Astrocyte (in vitro differentiated cells and primary cell): ENCODE measurements around the gene DEFB132.

ENCODE experiments used
- EZH2 ChIP-seq: IDR thresholded peaks from 2 replicates; pipeline ENCODE4 v1.6.1; 2012; ENCODE audit warnings: mild to moderate bottlenecking, low read length, inconsistent platforms; ENCODE audit not compliant: insufficient read depth
- TF ChIP-seq, protein P1 (sequence below): IDR thresholded peaks from 2 replicates; pipeline ENCODE4 v1.5.1; 2011; ENCODE audit warnings: low read depth, mild to moderate bottlenecking, inconsistent platforms, low read length, moderate library complexity; ENCODE audit not compliant: insufficient read depth

DNA sequence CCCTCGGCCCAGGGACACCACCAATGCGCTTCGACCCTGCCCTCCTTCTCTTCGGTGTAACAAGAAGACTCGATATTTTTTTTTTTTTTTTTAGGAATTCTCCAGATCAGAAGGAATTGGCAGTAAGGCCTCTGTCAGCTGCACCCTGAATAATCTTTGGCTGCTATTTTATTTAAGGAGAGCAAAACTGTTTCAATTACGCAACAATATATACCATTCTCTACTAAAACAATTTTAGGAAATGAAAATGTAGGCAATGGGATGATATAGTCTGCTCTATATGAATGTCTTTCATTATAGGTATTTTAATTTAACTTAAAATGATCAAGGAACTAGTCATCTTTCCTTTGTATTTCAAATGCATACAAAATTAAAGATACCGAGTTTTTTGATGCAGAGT is 53.1 kb downstream of the DEFB132 start:
- TF ChIP-seq, protein P1, sequence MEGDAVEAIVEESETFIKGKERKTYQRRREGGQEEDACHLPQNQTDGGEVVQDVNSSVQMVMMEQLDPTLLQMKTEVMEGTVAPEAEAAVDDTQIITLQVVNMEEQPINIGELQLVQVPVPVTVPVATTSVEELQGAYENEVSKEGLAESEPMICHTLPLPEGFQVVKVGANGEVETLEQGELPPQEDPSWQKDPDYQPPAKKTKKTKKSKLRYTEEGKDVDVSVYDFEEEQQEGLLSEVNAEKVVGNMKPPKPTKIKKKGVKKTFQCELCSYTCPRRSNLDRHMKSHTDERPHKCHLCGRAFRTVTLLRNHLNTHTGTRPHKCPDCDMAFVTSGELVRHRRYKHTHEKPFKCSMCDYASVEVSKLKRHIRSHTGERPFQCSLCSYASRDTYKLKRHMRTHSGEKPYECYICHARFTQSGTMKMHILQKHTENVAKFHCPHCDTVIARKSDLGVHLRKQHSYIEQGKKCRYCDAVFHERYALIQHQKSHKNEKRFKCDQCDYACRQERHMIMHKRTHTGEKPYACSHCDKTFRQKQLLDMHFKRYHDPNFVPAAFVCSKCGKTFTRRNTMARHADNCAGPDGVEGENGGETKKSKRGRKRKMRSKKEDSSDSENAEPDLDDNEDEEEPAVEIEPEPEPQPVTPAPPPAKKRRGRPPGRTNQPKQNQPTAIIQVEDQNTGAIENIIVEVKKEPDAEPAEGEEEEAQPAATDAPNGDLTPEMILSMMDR, result no peak
- TF ChIP-seq EZH2, result no peak
